ENCODE data around the gene TCF25. TPM values are rescaled to one million over a fixed set of nuclear protein-coding genes. Genes with fewer than 3 reads are reported as not detected.
A peak's percentile ranks its signal among the peaks of the same experiment; 100 is the strongest.

TCF25 gene
- total RNA-seq, 4 donors from 2014 or later: 144 to 266 (median 201) TPM

DNA sequence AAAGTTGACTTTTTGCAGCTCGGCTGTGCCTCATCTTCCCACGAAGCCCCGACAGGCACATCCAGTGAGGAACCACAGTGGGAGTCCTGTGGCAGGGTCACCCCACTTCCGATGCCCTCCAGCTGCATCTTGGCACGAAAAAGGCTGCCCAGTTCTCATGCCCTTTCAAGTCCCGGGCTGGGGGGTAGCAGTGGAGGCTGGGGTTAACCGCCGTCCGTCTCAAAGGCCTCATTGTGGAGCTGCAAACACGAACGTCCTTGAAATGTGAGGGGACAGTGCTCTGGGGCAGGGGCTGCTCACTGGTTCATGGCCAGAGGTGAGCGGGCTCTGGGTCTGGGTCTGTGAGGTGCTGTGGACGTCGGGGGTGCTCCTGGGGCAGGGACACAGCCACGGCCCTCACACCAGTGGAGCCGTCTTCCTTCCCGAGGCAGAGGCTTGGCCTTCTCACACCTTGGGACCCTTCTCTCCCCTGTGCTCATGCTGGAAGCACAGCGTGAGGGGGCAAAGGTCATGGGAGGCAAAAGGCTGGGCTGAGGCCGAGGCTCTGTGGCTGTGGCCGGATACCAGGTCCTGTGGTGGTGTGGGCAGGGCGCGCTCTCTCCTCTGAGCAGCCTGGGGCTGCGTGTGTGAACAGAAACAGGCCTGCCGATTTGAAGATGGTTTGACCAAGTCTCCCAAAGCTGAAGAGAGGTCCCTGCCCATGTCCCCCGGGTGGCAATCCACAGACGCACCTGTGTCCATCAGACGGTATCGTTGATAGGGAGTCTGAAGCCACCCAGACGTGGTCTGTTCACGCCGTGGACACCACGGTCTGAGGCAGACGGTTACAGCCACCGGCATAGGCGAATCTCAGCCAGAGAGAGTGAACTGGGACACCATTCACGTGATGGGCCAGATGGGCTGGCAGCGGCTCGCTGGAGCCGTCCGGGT is 42.2 kb downstream of the TCF25 start:
- WGBS, 2 donors: 78 to 85% methylated on average over 33 to 37 of the region's 40 CpGs
- intact Hi-C loops (cut with DNase I): no loop called here
- H3K27ac ChIP-seq: no peak overlapping the region
- H3K9me3 ChIP-seq: no peaks in the 10 kb centered on the region
- peaks cover 17 to 21% of the 10 kb centered on the region in 2 donors for H3K4me1 ChIP-seq
- no peaks in the 10 kb centered on the region for H3K27me3 ChIP-seq
- no peak overlapping the region for H3K4me3 ChIP-seq (replicated peaks in 1 of 3)
- peaks cover 9 to 20% of the 10 kb centered on the region in 2 donors for H3K36me3 ChIP-seq
- DNase-seq: no peak
- TF ChIP-seq, protein P1, sequence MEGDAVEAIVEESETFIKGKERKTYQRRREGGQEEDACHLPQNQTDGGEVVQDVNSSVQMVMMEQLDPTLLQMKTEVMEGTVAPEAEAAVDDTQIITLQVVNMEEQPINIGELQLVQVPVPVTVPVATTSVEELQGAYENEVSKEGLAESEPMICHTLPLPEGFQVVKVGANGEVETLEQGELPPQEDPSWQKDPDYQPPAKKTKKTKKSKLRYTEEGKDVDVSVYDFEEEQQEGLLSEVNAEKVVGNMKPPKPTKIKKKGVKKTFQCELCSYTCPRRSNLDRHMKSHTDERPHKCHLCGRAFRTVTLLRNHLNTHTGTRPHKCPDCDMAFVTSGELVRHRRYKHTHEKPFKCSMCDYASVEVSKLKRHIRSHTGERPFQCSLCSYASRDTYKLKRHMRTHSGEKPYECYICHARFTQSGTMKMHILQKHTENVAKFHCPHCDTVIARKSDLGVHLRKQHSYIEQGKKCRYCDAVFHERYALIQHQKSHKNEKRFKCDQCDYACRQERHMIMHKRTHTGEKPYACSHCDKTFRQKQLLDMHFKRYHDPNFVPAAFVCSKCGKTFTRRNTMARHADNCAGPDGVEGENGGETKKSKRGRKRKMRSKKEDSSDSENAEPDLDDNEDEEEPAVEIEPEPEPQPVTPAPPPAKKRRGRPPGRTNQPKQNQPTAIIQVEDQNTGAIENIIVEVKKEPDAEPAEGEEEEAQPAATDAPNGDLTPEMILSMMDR (IDR thresholded peaks at IDR 0.05): no peak
- no peak for TF ChIP-seq POLR2A (IDR thresholded peaks at IDR 0.05)

- Histone ChIP-seq H3K36me3 (peaks cover 0 to under 1% of the 10 kb centered on the region in 2 donors), H3K4me3 (replicated peaks in 1 of 3) (peak overlapping the region in 1 of 3 donors; percentile 12), H3K27me3 (no peaks in the 10 kb centered on the region), H3K4me1 (peaks cover 17 to 44% of the 10 kb centered on the region in 2 donors), H3K9me3 (no peaks in the 10 kb centered on the region), H3K27ac (peak overlapping the region in 1 of 3 donors; percentile 24)
- WGBS, 2 donors: 0 to 1% methylated on average over 9 of the region's 39 CpGs
- TF ChIP-seq POLR2A (IDR thresholded peaks at IDR 0.05): no peak
- TF ChIP-seq, protein P1 (IDR thresholded peaks at IDR 0.05): no peak
- peak; percentile 61 to 70 for DNase-seq
- intact Hi-C loops (cut with DNase I): no loop called here
These were observed 44.5 kb downstream of the TCF25 start for GRCh38 chr16:89917773-89918452.

- Histone ChIP-seq H3K4me3 (replicated peaks in 1 of 3) (peak within 1 kb of the TSS in 1 of 3 donors; percentile 12), H3K27me3 (peaks cover 4% of the 10 kb centered on the region), H3K4me1 (peaks cover 17 to 49% of the 10 kb centered on the region in 2 donors), H3K36me3 (no peaks in the 10 kb centered on the region), H3K9me3 (no peaks in the 10 kb centered on the region), H3K27ac (peak within 1 kb of the TSS in 1 of 3 donors; percentile 24)
- no peak for TF ChIP-seq POLR2A (IDR thresholded peaks at IDR 0.05)
- TF ChIP-seq, protein P1 (IDR thresholded peaks at IDR 0.05): peak in 2 of 6 experiments; percentile 13 to 28
- 6 to 10% methylated on average over 11 to 16 of the region's 23 CpGs for WGBS, 2 donors
- intact Hi-C loops (cut with DNase I): no loop called here
- DNase-seq: no peak
These were observed 45.3 kb downstream of the TCF25 start, which contains the start of gene MC1R for GRCh38 chr16:89918453-89919347. MC1R (plus strand) TSS chr16:89918862; CDS start chr16:89919259, 397 bp downstream.

DNA sequence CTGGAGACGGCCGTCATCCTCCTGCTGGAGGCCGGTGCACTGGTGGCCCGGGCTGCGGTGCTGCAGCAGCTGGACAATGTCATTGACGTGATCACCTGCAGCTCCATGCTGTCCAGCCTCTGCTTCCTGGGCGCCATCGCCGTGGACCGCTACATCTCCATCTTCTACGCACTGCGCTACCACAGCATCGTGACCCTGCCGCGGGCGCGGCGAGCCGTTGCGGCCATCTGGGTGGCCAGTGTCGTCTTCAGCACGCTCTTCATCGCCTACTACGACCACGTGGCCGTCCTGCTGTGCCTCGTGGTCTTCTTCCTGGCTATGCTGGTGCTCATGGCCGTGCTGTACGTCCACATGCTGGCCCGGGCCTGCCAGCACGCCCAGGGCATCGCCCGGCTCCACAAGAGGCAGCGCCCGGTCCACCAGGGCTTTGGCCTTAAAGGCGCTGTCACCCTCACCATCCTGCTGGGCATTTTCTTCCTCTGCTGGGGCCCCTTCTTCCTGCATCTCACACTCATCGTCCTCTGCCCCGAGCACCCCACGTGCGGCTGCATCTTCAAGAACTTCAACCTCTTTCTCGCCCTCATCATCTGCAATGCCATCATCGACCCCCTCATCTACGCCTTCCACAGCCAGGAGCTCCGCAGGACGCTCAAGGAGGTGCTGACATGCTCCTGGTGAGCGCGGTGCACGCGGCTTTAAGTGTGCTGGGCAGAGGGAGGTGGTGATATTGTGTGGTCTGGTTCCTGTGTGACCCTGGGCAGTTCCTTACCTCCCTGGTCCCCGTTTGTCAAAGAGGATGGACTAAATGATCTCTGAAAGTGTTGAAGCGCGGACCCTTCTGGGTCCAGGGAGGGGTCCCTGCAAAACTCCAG is 46.4 kb downstream of the TCF25 start:
- 91 to 93% methylated on average over 50 to 52 of the region's 52 CpGs for WGBS, 2 donors
- peaks cover 10% of the 10 kb centered on the region for H3K27me3 ChIP-seq
- DNase-seq: no peak
- intact Hi-C loops (cut with DNase I): no loop called here
- H3K36me3 ChIP-seq: no peaks in the 10 kb centered on the region
- no peaks in the 10 kb centered on the region for H3K9me3 ChIP-seq
- no peak for TF ChIP-seq POLR2A (IDR thresholded peaks at IDR 0.05)
- TF ChIP-seq, protein P1 (IDR thresholded peaks at IDR 0.05): no peak
- peaks cover 17 to 53% of the 10 kb centered on the region in 2 donors for H3K4me1 ChIP-seq
- no peak overlapping the region for H3K4me3 ChIP-seq (replicated peaks in 1 of 3)
- no peak overlapping the region for H3K27ac ChIP-seq

Data from thyroid gland (tissue), 4 donors.